HCT116 (cell line): Measurements from ENCODE around the gene SUGCT. TPM values are rescaled to one million over a fixed set of nuclear protein-coding genes. Genes with fewer than 3 reads are reported as not detected.

ENCODE experiments used
- ATAC-seq: fragments of 200-7000 bp; cut with Tn5 transposase; 2 replicates; pipeline ENCODE4 v1.9.1; 2020; ENCODE audit warnings: mild to moderate bottlenecking, moderate library complexity
- BruUV-seq: library from RNA; stranded (reverse); fragments of 400-500 nt; replicated peaks from 2 replicates; lab custom pipeline; 2021; lab: Mats Ljungman, UMichigan
- CTCF ChIA-PET: fragments of 300-600 bp; sonication (Branson Sonifier 250); formaldehyde crosslinking; loops from one replicate; lab custom pipeline; 2021; ENCODE audit warnings: antibody characterized with exemption; lab: Charles Lee
- POLR2A ChIA-PET: fragments of 300-600, 350-600 bp; sonication (Branson Sonifier 250); formaldehyde crosslinking; loops from one replicate; lab custom pipeline; 2021; ENCODE audit warnings: antibody characterized with exemption; lab: Charles Lee
- RAD21 ChIA-PET, 2 experiments: fragments of 300-600 bp; sonication (Branson Sonifier 250); formaldehyde crosslinking; loops; one replicate each; lab custom pipeline; 2023; ENCODE audit warnings: low total read pairs in 2 of 2; ENCODE audit not compliant: uncharacterized antibody in 2 of 2, unreplicated experiment in 2 of 2, low non-redundant PET in 1 of 2; lab: Charles Lee
- DNase-seq: peaks from one replicate; pipeline ENCODE4 v3.0.0-alpha.2; 2010; ENCODE audit warnings: low read depth, low spot score
- H2AFZ ChIP-seq: fragments of 200-600 bp; shearing (Covaris generic), sonication (generic); 2 replicates; pipeline ENCODE4 v1.6.1; 2017; ENCODE audit warnings: low read depth, mixed run types, mixed read lengths, antibody characterized with exemption, low read length; ENCODE audit not compliant: poor library complexity, severe bottlenecking
- H3K27ac ChIP-seq: 2 replicates; pipeline ENCODE4 v1.5.1; 2012; ENCODE audit warnings: low read depth, low read length
- H3K27me3 ChIP-seq: fragments of 200-600 bp; sonication (generic); 2 replicates; pipeline ENCODE4 v1.6.1; 2016; ENCODE audit warnings: mixed run types, low read length, mixed read lengths; ENCODE audit not compliant: insufficient read depth
- H3K36me3 ChIP-seq, 2 experiments: fragments of 200-500 bp in 1 of 2; fragments of 200-600 bp in 1 of 2; sonication (Bioruptor generic) in 1 of 2; sonication (generic) in 1 of 2; 2 replicates each; pipeline versions ENCODE4 v1.5.1 to v1.6.1; 2014 to 2016; ENCODE audit warnings: low read length in 2 of 2, inconsistent platforms in 1 of 2, mixed read lengths in 1 of 2, mixed run types in 1 of 2; ENCODE audit not compliant: insufficient read depth in 2 of 2, control insufficient read depth in 1 of 2
- H3K4me1 ChIP-seq, 2 experiments: fragments of 200-600 bp in 1 of 2; sonication (generic) in 1 of 2; 2 replicates each; pipeline versions ENCODE4 v1.5.1 to v1.6.1; 2012 to 2017; ENCODE audit warnings: low read length in 2 of 2, inconsistent platforms in 1 of 2, mild to moderate bottlenecking in 1 of 2, mixed read lengths in 1 of 2, mixed run types in 1 of 2, moderate library complexity in 1 of 2; ENCODE audit not compliant: insufficient read depth in 2 of 2, control insufficient read depth in 1 of 2
- H3K4me2 ChIP-seq: fragments of 200-600 bp; sonication (generic); 2 replicates; pipeline ENCODE4 v1.6.1; 2017; ENCODE audit warnings: mixed run types, low read length, mixed read lengths
- H3K4me3 ChIP-seq, 2 experiments: fragments of 200-600 bp in 1 of 2; sonication (generic) in 1 of 2; replicated peaks in 1 of 2; 2 replicates each; pipeline ENCODE4 v1.5.1; 2011 to 2016; ENCODE audit warnings: low read length in 2 of 2, control low read depth in 1 of 2, low read depth in 1 of 2, mild to moderate bottlenecking in 1 of 2, mixed read lengths in 1 of 2, mixed run types in 1 of 2
- H3K79me2 ChIP-seq: fragments of 200-600 bp; sonication (generic); 2 replicates; pipeline ENCODE4 v1.6.1; 2017; ENCODE audit warnings: mild to moderate bottlenecking, mixed run types, low read length, moderate library complexity, mixed read lengths; ENCODE audit not compliant: insufficient read depth
- H3K9ac ChIP-seq: fragments of 200-600 bp; sonication (generic); 2 replicates; pipeline ENCODE4 v1.6.1; 2016; ENCODE audit warnings: low read length, mixed read lengths
- H3K9me2 ChIP-seq: fragments of 200-600 bp; sonication (generic), shearing (Covaris generic); 2 replicates; pipeline ENCODE4 v1.6.1; 2017; ENCODE audit warnings: mixed run types, mild to moderate bottlenecking, moderate library complexity; ENCODE audit not compliant: insufficient read depth
- H3K9me3 ChIP-seq, 2 experiments: fragments of 200-500 bp in 1 of 2; fragments of 200-600 bp in 1 of 2; sonication (Bioruptor generic) in 1 of 2; sonication (generic) in 1 of 2; 2 replicates each; pipeline ENCODE4 v1.6.1; 2014 to 2017; ENCODE audit warnings: low read length in 2 of 2, mixed read lengths in 2 of 2, inconsistent platforms in 1 of 2, low read depth in 1 of 2, mild to moderate bottlenecking in 1 of 2, mixed run types in 1 of 2, moderate library complexity in 1 of 2; ENCODE audit not compliant: control insufficient read depth in 1 of 2, insufficient read depth in 1 of 2
- H4K20me1 ChIP-seq: fragments of 200-600 bp; sonication (generic), shearing (Covaris generic); 2 replicates; pipeline ENCODE4 v1.6.1; 2017; ENCODE audit warnings: mixed run types, mild to moderate bottlenecking, moderate library complexity; ENCODE audit not compliant: insufficient read depth
- ATF3 ChIP-seq: IDR thresholded peaks from 2 replicates; pipeline ENCODE4 v1.6.1; 2012
- CBX3 ChIP-seq: IDR thresholded peaks from 2 replicates; pipeline ENCODE4 v1.6.1; 2012; ENCODE audit warnings: low read depth
- CEBPB ChIP-seq: IDR thresholded peaks from 2 replicates; pipeline ENCODE4 v1.6.1; 2012; ENCODE audit warnings: low read depth
- CTCF ChIP-seq, 3 experiments: fragments of 200-600 bp in 1 of 3; sonication (generic) in 1 of 3; IDR thresholded peaks in 2 of 3; conservative IDR thresholded peaks in 1 of 3; 2 replicates each; pipeline ENCODE4 v1.5.1; 2012 to 2017; ENCODE audit warnings: low read depth in 2 of 3, low read length in 2 of 3, antibody characterized with exemption in 1 of 3, borderline replicate concordance in 1 of 3, control low read depth in 1 of 3, mild to moderate bottlenecking in 1 of 3, mixed read lengths in 1 of 3, mixed run types in 1 of 3, moderate library complexity in 1 of 3; ENCODE audit not compliant: insufficient read depth in 1 of 3
- EGR1 ChIP-seq: IDR thresholded peaks from 2 replicates; pipeline ENCODE4 v1.6.1; 2012; ENCODE audit warnings: low read depth
- EZH2 ChIP-seq: fragments of 200-600 bp; sonication (generic); IDR thresholded peaks from 2 replicates; pipeline ENCODE4 v1.6.1; 2017; ENCODE audit warnings: antibody characterized with exemption, mixed run types
- EZH2phosphoT487 ChIP-seq: fragments of 200-600 bp; IDR thresholded peaks from 2 replicates; pipeline ENCODE4 v1.6.1; 2018; ENCODE audit warnings: antibody characterized with exemption, borderline replicate concordance
- FOSL1 ChIP-seq: IDR thresholded peaks from 2 replicates; pipeline ENCODE4 v1.6.1; 2012; ENCODE audit warnings: low read depth
- JUND ChIP-seq: IDR thresholded peaks from 2 replicates; pipeline ENCODE4 v1.6.1; 2012
- POLR2A ChIP-seq: IDR thresholded peaks from 2 replicates; pipeline ENCODE4 v1.7.0; 2011; ENCODE audit warnings: borderline replicate concordance; ENCODE audit not compliant: insufficient read depth, insufficient read length; ENCODE audit errors: extremely low read depth
- RAD21 ChIP-seq: IDR thresholded peaks from 2 replicates; pipeline ENCODE4 v1.6.1; 2012; ENCODE audit warnings: low read depth, mild to moderate bottlenecking
- SIN3A ChIP-seq: IDR thresholded peaks from 2 replicates; pipeline ENCODE4 v1.6.1; 2012; ENCODE audit warnings: low read depth
- SP1 ChIP-seq: IDR thresholded peaks from 2 replicates; pipeline ENCODE4 v1.6.1; 2012; ENCODE audit warnings: low read depth
- SRF ChIP-seq: IDR thresholded peaks from 2 replicates; pipeline ENCODE4 v1.6.1; 2012; ENCODE audit warnings: low read depth
- TCF7L2 ChIP-seq: IDR thresholded peaks from 2 replicates; pipeline ENCODE4 v1.7.0; 2011; ENCODE audit warnings: borderline replicate concordance, inconsistent platforms; ENCODE audit not compliant: insufficient read depth, insufficient read length; ENCODE audit errors: extremely low read depth
- YY1 ChIP-seq: IDR thresholded peaks from 2 replicates; pipeline ENCODE4 v1.6.1; 2011; ENCODE audit warnings: low read length, low read depth, moderate library complexity, mild to moderate bottlenecking; ENCODE audit not compliant: insufficient replicate concordance; ENCODE audit errors: extremely low read depth
- ZFX ChIP-seq: fragments of 450-650 bp; IDR thresholded peaks from 2 replicates; pipeline ENCODE4 v1.6.1; 2017
- ZNF274 ChIP-seq: fragments of 200-500 bp; sonication (Bioruptor generic); IDR thresholded peaks from 2 replicates; pipeline ENCODE4 v1.6.1; 2014; ENCODE audit warnings: mild to moderate bottlenecking, low read depth, low read length, inconsistent platforms
- intact Hi-C: fragments of 100-400 bp; cut with micrococcal nuclease; formaldehyde crosslinking; loops from 2 replicates; pipeline ENCODE4 v1.10.0; 2022
- total RNA-seq: library from RNA; stranded (reverse); gene quantifications from one replicate; pipeline ENCODE4 v1.2.1, GENCODE V29; 2021; ENCODE audit not compliant: unreplicated experiment
- TF ChIP-seq, protein P1 (sequence below): IDR thresholded peaks from 2 replicates; pipeline ENCODE4 v1.6.1; 2012; ENCODE audit warnings: low read depth

Gene SUGCT
- total RNA-seq, 1 experiment from 2014 or later: 4.4 TPM

- Histone ChIP-seq H3K79me2 (no peaks in the 10 kb centered on the region), H3K4me3 (no peak overlapping the region), H3K9me3 (no peaks in the 10 kb centered on the region), H2AFZ (no peak overlapping the region), H3K4me1 (no peaks in the 10 kb centered on the region), H3K27ac (no peak overlapping the region), H3K27me3 (no peaks in the 10 kb centered on the region), H3K9me2 (no peaks in the 10 kb centered on the region; the same call in 1 of the 2 replicates), H3K4me2 (no peak overlapping the region), H3K9ac (no peak overlapping the region), H4K20me1 (no peaks in the 10 kb centered on the region), H3K36me3 (no peaks in the 10 kb centered on the region)
- ATAC-seq (no peak), DNase-seq (no peak)
- ChIA-PET RAD21 (no interaction called here), CTCF (no interaction called here), POLR2A (no interaction called here)
- no peak for TF ChIP-seq RAD21
- TF ChIP-seq, protein P1, sequence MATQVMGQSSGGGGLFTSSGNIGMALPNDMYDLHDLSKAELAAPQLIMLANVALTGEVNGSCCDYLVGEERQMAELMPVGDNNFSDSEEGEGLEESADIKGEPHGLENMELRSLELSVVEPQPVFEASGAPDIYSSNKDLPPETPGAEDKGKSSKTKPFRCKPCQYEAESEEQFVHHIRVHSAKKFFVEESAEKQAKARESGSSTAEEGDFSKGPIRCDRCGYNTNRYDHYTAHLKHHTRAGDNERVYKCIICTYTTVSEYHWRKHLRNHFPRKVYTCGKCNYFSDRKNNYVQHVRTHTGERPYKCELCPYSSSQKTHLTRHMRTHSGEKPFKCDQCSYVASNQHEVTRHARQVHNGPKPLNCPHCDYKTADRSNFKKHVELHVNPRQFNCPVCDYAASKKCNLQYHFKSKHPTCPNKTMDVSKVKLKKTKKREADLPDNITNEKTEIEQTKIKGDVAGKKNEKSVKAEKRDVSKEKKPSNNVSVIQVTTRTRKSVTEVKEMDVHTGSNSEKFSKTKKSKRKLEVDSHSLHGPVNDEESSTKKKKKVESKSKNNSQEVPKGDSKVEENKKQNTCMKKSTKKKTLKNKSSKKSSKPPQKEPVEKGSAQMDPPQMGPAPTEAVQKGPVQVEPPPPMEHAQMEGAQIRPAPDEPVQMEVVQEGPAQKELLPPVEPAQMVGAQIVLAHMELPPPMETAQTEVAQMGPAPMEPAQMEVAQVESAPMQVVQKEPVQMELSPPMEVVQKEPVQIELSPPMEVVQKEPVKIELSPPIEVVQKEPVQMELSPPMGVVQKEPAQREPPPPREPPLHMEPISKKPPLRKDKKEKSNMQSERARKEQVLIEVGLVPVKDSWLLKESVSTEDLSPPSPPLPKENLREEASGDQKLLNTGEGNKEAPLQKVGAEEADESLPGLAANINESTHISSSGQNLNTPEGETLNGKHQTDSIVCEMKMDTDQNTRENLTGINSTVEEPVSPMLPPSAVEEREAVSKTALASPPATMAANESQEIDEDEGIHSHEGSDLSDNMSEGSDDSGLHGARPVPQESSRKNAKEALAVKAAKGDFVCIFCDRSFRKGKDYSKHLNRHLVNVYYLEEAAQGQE: no peak
- TF ChIP-seq CEBPB: no peak
- no peak for TF ChIP-seq ZNF274
- TF ChIP-seq CTCF (IDR thresholded peaks at IDR 0.05 in 2 of 3, conservative IDR thresholded peaks at IDR 0.05 in 1 of 3; ENCODE audit: borderline replicate concordance in 1 of 3, insufficient read depth in 1 of 3, low read depth in 2 of 3, low read length in 2 of 3): no peak
- no peak for TF ChIP-seq TCF7L2
- TF ChIP-seq YY1: no peak
- TF ChIP-seq EZH2phosphoT487: no peak
- no peak for TF ChIP-seq FOSL1
- TF ChIP-seq ATF3: no peak
- no peak for TF ChIP-seq ZFX
- TF ChIP-seq SP1: no peak
- no peak for TF ChIP-seq EZH2
- no peak for TF ChIP-seq SIN3A
- no peak for TF ChIP-seq SRF
- TF ChIP-seq POLR2A: no peak
- no peak for TF ChIP-seq JUND
- TF ChIP-seq EGR1: no peak
- no peak for TF ChIP-seq CBX3
- intact Hi-C loops: no loop called here
- no TSS peak for BruUV-seq
These were observed 738.4 kb downstream of the SUGCT start for GRCh38 chr7:40873248-40873647.
